ENCODE measurements around the gene MCC.
"Not testable (repeated sequence)": the region's sequence is repeated elsewhere in the genome, so short reads cannot be mapped to it uniquely, and the experiment has no call there.

GRCh38 chr5:113076649-113077048 is 411.6 kb downstream of the MCC start:
- not testable (repeated sequence) for TF ChIP-seq CTCF (IDR thresholded peaks at IDR 0.05); NR1H2 (CRISPR knock-in tag; IDR thresholded peaks at IDR 0.05); TCF7 (CRISPR knock-in tag; IDR thresholded peaks at IDR 0.05; ENCODE audit: low read depth); CREB1 (CRISPR knock-in tag; IDR thresholded peaks at IDR 0.05); GRHL2 (CRISPR knock-in tag; IDR thresholded peaks at IDR 0.05; ENCODE audit: insufficient replicate concordance, severe bottlenecking); SP1 (CRISPR knock-in tag; conservative IDR thresholded peaks at IDR 0.05); MYBL2 (CRISPR knock-in tag; IDR thresholded peaks at IDR 0.05); USF1 (CRISPR knock-in tag; IDR thresholded peaks at IDR 0.05); MXD4 (CRISPR knock-in tag; IDR thresholded peaks at IDR 0.05; ENCODE audit: borderline replicate concordance)
